Activated CD4-positive, alpha-beta T cell treated with anti-CD3 and anti-CD28 coated beads for 36 hours (primary cell): Measurements from ENCODE around the gene ATP8A2. TPM values are rescaled to one million over a fixed set of nuclear protein-coding genes. Genes with fewer than 3 reads are reported as not detected.

Experiments used
- ATAC-seq: fragments of 200-7000 bp; cut with Tn5 transposase; one replicate; pipeline ENCODE4 v1.10.0; 2021; ENCODE audit warnings: mild to moderate bottlenecking, moderate library complexity
- CTCF ChIA-PET: fragments of 350-600 bp; sonication (Branson Sonifier 250); formaldehyde crosslinking; loops from one replicate; lab custom pipeline; 2021; ENCODE audit warnings: antibody characterized with exemption; lab: Charles Lee
- POLR2A ChIA-PET: fragments of 350-600 bp; sonication (Branson Sonifier 250); formaldehyde crosslinking; loops from one replicate; lab custom pipeline; 2021; ENCODE audit warnings: antibody characterized with exemption, inconsistent platforms; lab: Charles Lee
- DNase-seq: peaks from one replicate; pipeline ENCODE4 v3.0.0-alpha.2; 2020
- H3K27ac Mint-ChIP-seq: one replicate; pipeline ENCODE4 v1.8.0; 2021; ENCODE audit warnings: mixed read lengths
- H3K27me3 Mint-ChIP-seq: one replicate; pipeline ENCODE4 v1.8.0; 2021; ENCODE audit warnings: mixed read lengths
- H3K36me3 Mint-ChIP-seq: one replicate; pipeline ENCODE4 v1.8.0; 2021; ENCODE audit warnings: low read depth, mixed read lengths
- H3K4me1 Mint-ChIP-seq: one replicate; pipeline ENCODE4 v1.8.0; 2021; ENCODE audit warnings: mixed read lengths
- H3K4me3 Mint-ChIP-seq: one replicate; pipeline ENCODE4 v1.8.0; 2021; ENCODE audit warnings: mild to moderate bottlenecking, moderate library complexity, mixed read lengths
- H3K9me3 Mint-ChIP-seq: one replicate; pipeline ENCODE4 v1.8.0; 2021; ENCODE audit warnings: low read depth, mixed read lengths
- intact Hi-C, 2 experiments: fragments of 100-400 bp; cut with DNase I in 1 of 2; cut with micrococcal nuclease in 1 of 2; formaldehyde crosslinking; loops; one replicate each; pipeline versions ENCODE4 v1.14.2 to v1.15.1; 2022 to 2024; cut with DNase I, micrococcal nuclease
- total RNA-seq, 2 experiments: library from RNA; stranded (reverse); gene quantifications; one replicate each; pipeline ENCODE4 v1.2.3, GENCODE V29; 2021

ATP8A2 gene
- total RNA-seq, 2 experiments from 2014 or later: 0.30 to 0.39 TPM

DNA sequence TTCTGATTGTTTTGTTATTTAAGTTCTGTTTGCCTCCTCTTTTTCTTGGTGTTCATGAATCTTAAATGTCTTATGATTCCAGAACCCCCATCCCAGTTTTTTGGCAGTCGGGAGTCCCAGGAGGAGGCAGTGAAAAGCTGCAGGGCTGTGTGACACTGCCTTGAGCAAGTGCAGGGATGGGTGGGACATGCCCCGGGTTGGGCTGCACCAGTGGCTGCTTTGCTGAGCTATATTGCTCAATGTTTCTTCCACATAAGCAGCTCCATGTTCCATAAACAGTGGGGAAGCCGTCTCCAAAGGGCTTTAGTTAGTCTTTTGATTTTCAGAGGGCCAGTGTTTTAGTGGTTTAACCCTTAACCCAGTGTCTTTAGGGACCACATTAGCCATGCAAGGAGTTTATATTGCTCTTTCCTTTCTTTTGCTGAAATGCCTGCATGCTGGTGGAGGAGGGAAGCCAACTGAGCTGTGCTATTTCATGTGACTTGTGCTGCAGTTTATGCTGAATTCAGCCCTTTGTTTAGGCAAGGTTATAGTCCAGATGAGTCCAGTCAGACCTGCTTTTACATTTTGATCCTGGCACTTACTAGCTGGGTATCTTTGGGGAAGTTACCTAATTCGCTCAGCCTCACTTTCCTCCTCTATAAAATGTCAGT lies 13.1 kb downstream of the ATP8A2 start:
- H3K4me3 Mint-ChIP-seq: no peak overlapping the region
- no peak overlapping the region for H3K27ac Mint-ChIP-seq
- ATAC-seq (no peak), DNase-seq (no peak)
- H3K9me3 Mint-ChIP-seq: no peaks in the 10 kb centered on the region
- no peaks in the 10 kb centered on the region for H3K4me1 Mint-ChIP-seq
- H3K27me3 Mint-ChIP-seq: peaks cover 32% of the 10 kb centered on the region
- POLR2A ChIA-PET: no interaction called here
- H3K36me3 Mint-ChIP-seq: no peaks in the 10 kb centered on the region
- intact Hi-C loops: no loop called here
- CTCF ChIA-PET: interaction anchor here (0.6 to 1.6 kb wide), 2 partner anchors 9 to 1215 kb away, joined by 3 to 7 read pairs; no protein-coding TSS in a partner anchor

DNA sequence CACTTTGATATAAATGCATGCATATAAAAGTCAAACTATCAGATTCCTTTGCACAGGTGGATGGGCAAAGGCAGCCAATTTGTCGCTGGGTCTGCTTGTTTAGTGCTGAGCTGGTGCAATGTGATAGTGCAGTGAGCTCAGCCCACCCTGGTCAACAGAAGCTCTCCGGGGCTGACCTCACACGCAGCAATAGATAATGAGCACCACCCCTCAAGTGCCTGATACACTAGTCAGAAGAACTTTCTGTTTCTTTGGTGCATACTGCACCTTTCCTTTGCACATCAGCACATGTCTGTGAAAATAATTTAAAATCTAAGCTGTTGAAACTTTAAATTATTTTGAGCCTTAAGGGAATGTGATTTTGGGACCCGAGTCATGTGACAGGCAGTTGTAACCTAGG lies 20.2 kb downstream of the ATP8A2 start:
- H3K27me3 Mint-ChIP-seq: peaks cover 18% of the 10 kb centered on the region
- no peak overlapping the region for H3K27ac Mint-ChIP-seq
- no peaks in the 10 kb centered on the region for H3K4me1 Mint-ChIP-seq
- ChIA-PET POLR2A (no interaction called here), CTCF (interaction anchor here (0.6 kb wide), 1 partner anchor 17 kb away, joined by 3 read pairs; no protein-coding TSS in a partner anchor)
- no peaks in the 10 kb centered on the region for H3K9me3 Mint-ChIP-seq
- ATAC-seq: no peak
- DNase-seq: no peak
- intact Hi-C loops: no loop called here
- H3K36me3 Mint-ChIP-seq: no peaks in the 10 kb centered on the region
- no peak overlapping the region for H3K4me3 Mint-ChIP-seq

DNA sequence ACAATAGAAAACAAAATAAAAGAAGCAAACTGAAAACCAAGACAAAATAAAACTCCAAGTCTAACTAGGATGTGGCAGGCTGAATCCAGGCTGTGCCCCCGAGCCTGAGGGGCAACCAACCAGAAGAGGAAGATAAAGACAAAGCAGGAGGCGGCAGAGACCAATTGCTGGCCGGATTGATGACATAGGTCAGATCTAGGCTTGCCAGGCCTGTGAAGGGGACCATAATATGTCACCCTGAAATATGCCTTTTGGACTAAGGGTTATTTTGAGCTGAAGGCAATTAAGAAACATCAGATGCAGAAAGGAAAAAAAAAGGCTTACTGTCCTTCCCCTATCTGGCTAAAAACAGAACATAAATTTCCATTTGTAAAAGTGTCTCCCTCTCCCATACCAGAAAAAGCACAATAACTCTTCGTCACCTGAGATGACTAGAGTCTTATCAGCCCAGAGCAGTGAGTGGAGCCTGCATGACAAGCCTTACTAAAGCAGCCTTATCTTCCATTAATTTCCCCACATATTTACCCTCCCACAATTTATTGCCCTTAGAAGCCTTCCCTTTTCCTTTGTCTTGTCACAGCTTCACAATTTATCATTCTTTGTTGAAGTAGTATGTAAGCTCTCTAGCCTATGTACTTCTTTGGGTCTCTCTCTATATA lies 22.8 kb downstream of the ATP8A2 start:
- no peaks in the 10 kb centered on the region for H3K4me1 Mint-ChIP-seq
- ChIA-PET CTCF (interaction anchor here (1.0 kb wide), 1 partner anchor 17 kb away, joined by 3 read pairs; no protein-coding TSS in a partner anchor), POLR2A (no interaction called here)
- intact Hi-C loops: no loop called here
- H3K27me3 Mint-ChIP-seq: peaks cover 9% of the 10 kb centered on the region
- H3K36me3 Mint-ChIP-seq: no peaks in the 10 kb centered on the region
- no peak overlapping the region for H3K27ac Mint-ChIP-seq
- no peaks in the 10 kb centered on the region for H3K9me3 Mint-ChIP-seq
- H3K4me3 Mint-ChIP-seq: no peak overlapping the region
- DNase-seq (no peak), ATAC-seq (no peak)

DNA sequence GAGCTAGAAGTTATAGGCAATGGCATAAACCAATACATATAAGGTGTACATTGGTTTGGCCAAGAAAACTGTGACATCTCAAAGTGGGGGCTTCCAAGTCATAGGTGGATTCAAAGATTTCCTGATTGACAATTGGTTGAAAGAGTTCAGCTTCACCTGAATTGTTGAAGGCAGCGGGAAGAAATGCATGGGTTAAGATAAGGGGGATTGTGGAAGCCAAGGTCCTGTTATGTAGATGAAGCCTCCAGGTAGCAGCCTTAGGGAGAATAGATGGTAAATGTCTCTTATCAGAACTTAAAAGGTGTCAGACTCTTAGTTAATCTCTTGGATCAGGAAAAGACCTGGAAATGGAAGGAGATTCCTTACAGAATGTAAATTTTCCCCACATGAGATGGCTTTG lies 26.0 kb downstream of the ATP8A2 start:
- ATAC-seq: no peak
- peaks cover 9% of the 10 kb centered on the region for H3K27me3 Mint-ChIP-seq
- CTCF ChIA-PET: interaction anchor here (0.6 to 1.1 kb wide), 2 partner anchors 9 to 713 kb away, joined by 3 to 5 read pairs; no protein-coding TSS in a partner anchor
- H3K27ac Mint-ChIP-seq: no peak overlapping the region
- intact Hi-C loops: no loop called here
- POLR2A ChIA-PET: no interaction called here
- DNase-seq: no peak
- no peaks in the 10 kb centered on the region for H3K36me3 Mint-ChIP-seq
- H3K9me3 Mint-ChIP-seq: no peaks in the 10 kb centered on the region
- H3K4me1 Mint-ChIP-seq: no peaks in the 10 kb centered on the region
- no peak overlapping the region for H3K4me3 Mint-ChIP-seq

DNA sequence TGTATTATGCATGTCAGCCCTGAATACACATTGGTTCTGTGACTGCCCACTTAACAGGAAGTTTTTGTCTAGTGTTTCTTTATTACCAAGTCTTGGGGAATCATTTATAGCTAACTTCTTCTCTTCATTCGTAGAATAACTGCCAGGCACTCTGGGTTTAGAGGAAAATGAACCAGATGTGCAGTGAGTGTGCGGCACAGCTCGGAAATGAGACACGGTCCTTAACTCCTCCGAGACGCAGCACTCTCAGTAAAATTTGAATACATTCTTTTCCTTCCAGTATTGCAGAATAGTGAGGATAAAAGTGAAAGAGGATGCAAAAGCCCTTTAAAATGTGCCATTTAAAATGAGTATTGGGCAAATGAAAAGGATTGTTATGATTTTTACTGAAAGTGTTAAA lies 29.2 kb downstream of the ATP8A2 start:
- Mint-ChIP-seq H3K4me1 (no peaks in the 10 kb centered on the region), H3K4me3 (no peak overlapping the region), H3K36me3 (no peaks in the 10 kb centered on the region), H3K9me3 (no peaks in the 10 kb centered on the region), H3K27ac (no peak overlapping the region), H3K27me3 (peaks cover 21% of the 10 kb centered on the region)
- intact Hi-C loops: no loop called here
- DNase-seq (no peak), ATAC-seq (no peak)
- POLR2A ChIA-PET: no interaction called here
- CTCF ChIA-PET: interaction anchor here (0.8 kb wide), 1 partner anchor 405 kb away, joined by 3 read pairs; no protein-coding TSS in a partner anchor

DNA sequence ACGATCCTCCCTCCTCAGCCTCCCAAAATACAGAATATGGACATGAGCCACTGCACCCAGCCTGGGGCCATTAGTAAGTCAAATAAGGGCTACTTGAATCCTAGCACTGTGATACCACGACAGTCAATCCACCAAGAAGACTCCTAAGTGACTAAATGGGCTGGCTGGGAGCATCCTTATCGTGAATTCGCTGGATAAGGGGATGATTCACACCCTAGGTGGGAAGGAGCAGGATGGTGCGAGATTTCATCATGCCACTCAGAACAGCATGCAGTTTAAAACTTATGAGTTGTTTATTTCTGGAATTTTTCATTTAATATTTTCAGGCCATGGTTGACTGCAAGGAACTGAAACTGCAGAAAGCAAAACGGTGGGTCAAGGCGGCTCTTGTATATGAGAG lies 30.2 kb downstream of the ATP8A2 start:
- H3K27ac Mint-ChIP-seq: no peak overlapping the region
- H3K4me1 Mint-ChIP-seq: no peaks in the 10 kb centered on the region
- H3K27me3 Mint-ChIP-seq: peaks cover 19% of the 10 kb centered on the region
- POLR2A ChIA-PET: no interaction called here
- DNase-seq (no peak), ATAC-seq (no peak)
- H3K9me3 Mint-ChIP-seq: no peaks in the 10 kb centered on the region
- CTCF ChIA-PET: no interaction called here
- H3K36me3 Mint-ChIP-seq: no peaks in the 10 kb centered on the region
- H3K4me3 Mint-ChIP-seq: no peak overlapping the region
- intact Hi-C loops: no loop called here

DNA sequence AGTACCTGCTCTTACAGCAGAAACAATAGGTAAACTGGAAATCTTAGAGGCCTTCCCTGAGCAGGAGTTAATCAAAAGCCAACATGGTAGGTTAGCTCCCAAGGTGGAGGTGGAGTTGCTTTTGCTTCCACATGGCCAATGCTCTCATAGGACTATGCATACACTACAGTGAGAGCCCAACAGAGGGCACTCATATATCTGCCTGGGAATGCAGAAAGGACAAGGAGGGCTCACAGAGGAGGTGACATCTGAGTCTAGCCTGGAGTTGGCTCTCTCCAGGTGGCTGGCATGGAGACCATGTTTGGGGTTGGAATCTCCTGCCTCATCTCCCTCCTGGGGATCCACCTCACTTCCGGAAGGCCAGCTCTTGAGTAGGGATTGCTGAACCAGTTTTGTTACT lies 34.6 kb downstream of the ATP8A2 start:
- no peak overlapping the region for H3K27ac Mint-ChIP-seq
- H3K27me3 Mint-ChIP-seq: peaks cover 14% of the 10 kb centered on the region
- H3K36me3 Mint-ChIP-seq: no peaks in the 10 kb centered on the region
- no peak overlapping the region for H3K4me3 Mint-ChIP-seq
- ATAC-seq (no peak), DNase-seq (peak; percentile 4)
- ChIA-PET POLR2A (no interaction called here), CTCF (no interaction called here)
- no peaks in the 10 kb centered on the region for H3K4me1 Mint-ChIP-seq
- intact Hi-C loops: no loop called here
- no peaks in the 10 kb centered on the region for H3K9me3 Mint-ChIP-seq

DNA sequence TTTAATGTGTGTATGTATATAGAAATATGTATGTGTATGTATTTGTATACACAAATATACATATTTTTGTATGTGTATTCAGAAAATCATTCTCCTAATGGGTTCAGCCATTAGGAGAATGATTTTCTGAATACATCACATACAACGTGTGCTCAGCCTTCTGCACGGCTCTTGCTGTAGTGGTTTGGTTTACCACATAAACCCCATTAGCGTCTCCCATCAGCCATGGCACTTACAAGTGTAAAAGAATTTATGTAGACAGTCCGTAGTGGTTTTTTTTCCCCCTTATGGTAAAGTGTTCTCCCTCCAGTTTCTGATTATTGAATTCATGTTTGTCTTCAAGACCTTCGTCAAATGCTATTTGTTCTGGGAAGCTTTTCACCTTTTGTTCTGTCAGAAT lies 38.2 kb downstream of the ATP8A2 start:
- Mint-ChIP-seq H3K36me3 (no peaks in the 10 kb centered on the region), H3K27me3 (no peaks in the 10 kb centered on the region), H3K9me3 (no peaks in the 10 kb centered on the region), H3K4me3 (no peak overlapping the region), H3K4me1 (no peaks in the 10 kb centered on the region), H3K27ac (no peak overlapping the region)
- ChIA-PET CTCF (no interaction called here), POLR2A (no interaction called here)
- DNase-seq: no peak
- ATAC-seq: no peak
- intact Hi-C loops: no loop called here

DNA sequence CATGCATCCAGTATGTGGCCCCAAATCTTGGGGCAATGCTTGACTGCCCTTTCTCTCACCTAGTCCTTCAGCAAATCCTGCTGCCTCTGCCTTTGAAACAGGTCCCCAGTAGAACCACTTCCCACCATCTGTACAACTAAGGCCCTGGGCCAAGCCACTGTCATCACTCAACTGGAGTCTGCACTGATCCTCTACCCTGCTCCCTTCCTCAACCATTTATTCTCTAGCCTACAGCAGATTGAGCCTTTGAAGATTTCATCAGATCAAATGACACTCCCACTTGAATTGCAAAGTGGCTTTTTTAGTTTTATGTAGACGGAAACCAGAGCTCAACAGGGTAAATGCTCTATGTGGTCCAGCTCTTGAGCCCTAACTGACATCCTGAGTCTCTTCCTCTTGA lies 43.5 kb downstream of the ATP8A2 start:
- POLR2A ChIA-PET: no interaction called here
- Mint-ChIP-seq H3K27me3 (peaks cover 24% of the 10 kb centered on the region), H3K4me3 (no peak overlapping the region), H3K27ac (no peak overlapping the region), H3K9me3 (no peaks in the 10 kb centered on the region), H3K36me3 (no peaks in the 10 kb centered on the region), H3K4me1 (no peaks in the 10 kb centered on the region)
- DNase-seq (no peak), ATAC-seq (no peak)
- CTCF ChIA-PET: no interaction called here
- intact Hi-C loops: no loop called here

DNA sequence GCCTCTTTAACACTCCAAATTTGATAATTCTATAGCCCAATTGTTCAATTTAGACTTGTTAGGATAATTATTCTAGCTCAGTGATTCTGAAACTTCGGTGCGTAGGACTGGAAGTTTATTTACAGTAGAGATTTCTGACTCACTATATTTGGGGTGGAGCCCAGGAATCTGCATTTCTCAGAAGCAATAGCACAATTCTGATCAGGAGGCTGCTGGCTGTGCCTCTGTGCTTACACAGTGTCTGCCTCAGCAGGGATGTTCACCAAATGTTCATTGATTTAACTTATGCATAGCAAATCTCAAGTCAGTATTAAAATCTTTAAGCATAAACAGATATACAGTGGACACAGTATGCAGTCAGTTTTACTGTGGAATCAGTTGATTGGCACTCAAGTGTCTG lies 45.8 kb downstream of the ATP8A2 start:
- ChIA-PET CTCF (no interaction called here), POLR2A (no interaction called here)
- DNase-seq (no peak), ATAC-seq (no peak)
- H3K27me3 Mint-ChIP-seq: peaks cover 24% of the 10 kb centered on the region
- H3K4me3 Mint-ChIP-seq: no peak overlapping the region
- intact Hi-C loops: no loop called here
- H3K27ac Mint-ChIP-seq: no peak overlapping the region
- H3K4me1 Mint-ChIP-seq: no peaks in the 10 kb centered on the region
- H3K36me3 Mint-ChIP-seq: no peaks in the 10 kb centered on the region
- no peaks in the 10 kb centered on the region for H3K9me3 Mint-ChIP-seq

DNA sequence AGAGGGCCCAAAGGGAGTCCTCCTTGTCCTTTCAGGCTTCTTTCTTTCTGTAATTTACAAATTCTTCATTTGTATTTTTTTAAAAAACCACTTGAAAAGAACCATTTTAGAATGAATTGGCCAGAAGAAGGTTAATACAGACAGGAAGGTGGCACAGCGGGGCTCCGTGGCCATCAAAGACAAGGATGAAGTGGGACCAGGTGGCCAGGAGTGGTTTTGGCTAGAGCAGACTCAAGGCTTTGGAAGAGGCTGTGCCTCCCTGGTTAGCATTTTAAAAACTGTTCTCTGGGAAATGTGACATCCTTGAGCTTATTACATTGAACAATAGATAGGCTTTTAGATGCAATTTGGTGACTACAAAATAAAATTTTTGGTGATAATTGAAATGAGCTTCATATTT lies 48.4 kb downstream of the ATP8A2 start:
- Mint-ChIP-seq H3K4me3 (no peak overlapping the region), H3K27ac (no peak overlapping the region), H3K36me3 (no peaks in the 10 kb centered on the region), H3K27me3 (peaks cover 28% of the 10 kb centered on the region), H3K4me1 (no peaks in the 10 kb centered on the region), H3K9me3 (no peaks in the 10 kb centered on the region)
- ATAC-seq: no peak
- intact Hi-C loops: no loop called here
- ChIA-PET CTCF (interaction anchor here (0.8 kb wide), 1 partner anchor 198 kb away, joined by 3 read pairs; no protein-coding TSS in a partner anchor), POLR2A (no interaction called here)
- no peak for DNase-seq

DNA sequence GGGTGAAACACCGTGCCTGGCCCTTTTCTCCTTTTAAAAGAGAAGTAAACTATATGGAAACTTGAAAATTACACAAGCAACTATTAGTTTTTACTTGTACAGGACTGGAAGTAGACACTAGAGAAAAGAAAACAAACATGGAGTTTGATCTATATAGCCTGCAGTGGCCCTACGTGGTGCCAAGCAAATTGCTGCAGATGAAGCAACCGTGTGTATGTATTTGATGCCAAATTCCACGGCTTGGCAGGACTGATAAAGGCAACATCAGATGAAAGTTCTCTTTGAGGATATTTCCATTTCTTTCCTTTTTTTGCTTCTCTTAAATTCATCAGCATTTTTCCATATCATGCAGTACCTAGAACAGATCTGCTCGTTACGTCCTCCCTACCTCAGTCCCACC lies 49.8 kb downstream of the ATP8A2 start:
- CTCF ChIA-PET: no interaction called here
- ATAC-seq (no peak), DNase-seq (no peak)
- H3K4me1 Mint-ChIP-seq: no peaks in the 10 kb centered on the region
- POLR2A ChIA-PET: no interaction called here
- no peaks in the 10 kb centered on the region for H3K9me3 Mint-ChIP-seq
- H3K36me3 Mint-ChIP-seq: no peaks in the 10 kb centered on the region
- no peak overlapping the region for H3K4me3 Mint-ChIP-seq
- intact Hi-C loops: no loop called here
- H3K27me3 Mint-ChIP-seq: peaks cover 22% of the 10 kb centered on the region
- H3K27ac Mint-ChIP-seq: no peak overlapping the region
